Astrocyte (in vitro differentiated cells and primary cell): ENCODE results near the gene CLDN6. TPM values are rescaled to one million over a fixed set of nuclear protein-coding genes. Genes with fewer than 3 reads are reported as not detected.

ENCODE experiments used
- DNase-seq: peaks from one replicate; pipeline ENCODE4 v3.0.0-alpha.2; 2010; ENCODE audit warnings: low read depth
- FAIRE-seq: peaks from 2 replicates; lab custom pipeline; 2011; peaks lifted over from hg19 to GRCh38; lab: Jason Lieb, UNC
- H2AFZ ChIP-seq: 2 replicates; pipeline ENCODE4 v1.6.0; 2012; ENCODE audit warnings: low read depth, low read length, inconsistent platforms
- H3K27ac ChIP-seq: 2 replicates; pipeline ENCODE4 v1.5.1; 2011; ENCODE audit warnings: low read depth, low read length, inconsistent platforms
- H3K27me3 ChIP-seq: 2 replicates; pipeline ENCODE4 v1.6.0; 2011; ENCODE audit warnings: low read length, inconsistent platforms; ENCODE audit not compliant: insufficient read depth
- H3K36me3 ChIP-seq: 2 replicates; pipeline ENCODE4 v1.5.1; 2011; ENCODE audit warnings: low read length, inconsistent platforms; ENCODE audit not compliant: insufficient read depth
- H3K4me1 ChIP-seq: 2 replicates; pipeline ENCODE4 v1.5.1; 2011; ENCODE audit warnings: low read length, inconsistent platforms; ENCODE audit not compliant: insufficient read depth
- H3K4me2 ChIP-seq: 2 replicates; pipeline ENCODE4 v1.6.0; 2012; ENCODE audit warnings: low read length, inconsistent platforms
- H3K4me3 ChIP-seq: 2 replicates; pipeline ENCODE4 v1.5.1; 2011; ENCODE audit warnings: low read depth, mild to moderate bottlenecking, low read length, inconsistent platforms; ENCODE audit not compliant: insufficient read depth
- H3K79me2 ChIP-seq: 2 replicates; pipeline ENCODE4 v1.6.0; 2012; ENCODE audit warnings: mild to moderate bottlenecking, low read length, inconsistent platforms; ENCODE audit not compliant: insufficient read depth
- H3K9ac ChIP-seq: 2 replicates; pipeline ENCODE4 v1.6.0; 2012; ENCODE audit warnings: mild to moderate bottlenecking, low read length, inconsistent platforms
- H3K9me3 ChIP-seq: 2 replicates; pipeline ENCODE4 v1.5.1; 2012; ENCODE audit warnings: low read depth, mild to moderate bottlenecking, low read length, inconsistent platforms; ENCODE audit not compliant: insufficient read depth
- H4K20me1 ChIP-seq: 2 replicates; pipeline ENCODE4 v1.6.0; 2012; ENCODE audit warnings: low read length, inconsistent platforms; ENCODE audit not compliant: insufficient read depth
- H3K27ac Mint-ChIP-seq: one replicate; pipeline ENCODE4 v1.8.0; 2021; ENCODE audit warnings: mild to moderate bottlenecking, mixed read lengths; ENCODE audit not compliant: unreplicated experiment
- H3K27me3 Mint-ChIP-seq: one replicate; pipeline ENCODE4 v1.8.0; 2021; ENCODE audit warnings: low read depth, mixed read lengths; ENCODE audit not compliant: unreplicated experiment
- H3K36me3 Mint-ChIP-seq: one replicate; pipeline ENCODE4 v1.8.0; 2021; ENCODE audit warnings: low read depth, mixed read lengths; ENCODE audit not compliant: unreplicated experiment
- H3K4me1 Mint-ChIP-seq: one replicate; pipeline ENCODE4 v1.8.0; 2021; ENCODE audit warnings: low read depth, mixed read lengths; ENCODE audit not compliant: unreplicated experiment
- H3K4me3 Mint-ChIP-seq: one replicate; pipeline ENCODE4 v1.8.0; 2021; ENCODE audit warnings: mild to moderate bottlenecking, moderate library complexity, mixed read lengths; ENCODE audit not compliant: unreplicated experiment
- H3K9me3 Mint-ChIP-seq: one replicate; pipeline ENCODE4 v1.8.0; 2021; ENCODE audit warnings: mild to moderate bottlenecking, mixed read lengths; ENCODE audit not compliant: unreplicated experiment
- CTCF ChIP-seq: IDR thresholded peaks from 2 replicates; pipeline ENCODE4 v1.5.1; 2011; ENCODE audit warnings: low read depth, mild to moderate bottlenecking, inconsistent platforms, low read length, moderate library complexity; ENCODE audit not compliant: insufficient read depth
- EZH2 ChIP-seq: IDR thresholded peaks from 2 replicates; pipeline ENCODE4 v1.6.1; 2012; ENCODE audit warnings: mild to moderate bottlenecking, low read length, inconsistent platforms; ENCODE audit not compliant: insufficient read depth
- total RNA-seq: library from RNA; stranded (reverse); gene quantifications from 2 replicates; pipeline ENCODE4 v1.2.1, GENCODE V29; 2021

CLDN6 gene
- total RNA-seq, 1 donor from 2014 or later, result 584 TPM

- Histone ChIP-seq H3K27me3 (no peaks in the 10 kb centered on the region), H3K36me3 (no peaks in the 10 kb centered on the region), H3K4me1 (peaks cover 13% of the 10 kb centered on the region), H3K27ac (no peak overlapping the region), H3K79me2 (peaks cover 6% of the 10 kb centered on the region), H3K4me2 (no peak overlapping the region), H2AFZ (no peak overlapping the region), H3K9me3 (no peaks in the 10 kb centered on the region), H3K9ac (no peak overlapping the region), H3K4me3 (no peak overlapping the region), H4K20me1 (peaks cover 13% of the 10 kb centered on the region)
- H3K36me3 Mint-ChIP-seq, result no peaks in the 10 kb centered on the region
- DNase-seq, result no peak
- no peak overlapping the region for H3K4me3 Mint-ChIP-seq
- no peaks in the 10 kb centered on the region for H3K4me1 Mint-ChIP-seq
- H3K27me3 Mint-ChIP-seq, result peaks cover 14% of the 10 kb centered on the region
- no peak for FAIRE-seq
- TF ChIP-seq CTCF, result no peak
- no peaks in the 10 kb centered on the region for H3K9me3 Mint-ChIP-seq
- no peak overlapping the region for H3K27ac Mint-ChIP-seq
These were observed 41.8 kb downstream of the CLDN6 start for GRCh38 chr16:2976201-2976600.

- Mint-ChIP-seq H3K27me3 (peaks cover 14% of the 10 kb centered on the region), H3K9me3 (no peaks in the 10 kb centered on the region), H3K4me1 (no peaks in the 10 kb centered on the region), H3K27ac (no peak overlapping the region), H3K36me3 (no peaks in the 10 kb centered on the region), H3K4me3 (no peak overlapping the region)
- DNase-seq (no peak), FAIRE-seq (no peak)
- Histone ChIP-seq H3K9ac (no peak overlapping the region), H3K9me3 (no peaks in the 10 kb centered on the region), H4K20me1 (peaks cover 21% of the 10 kb centered on the region), H3K36me3 (no peaks in the 10 kb centered on the region), H3K27me3 (no peaks in the 10 kb centered on the region), H3K4me1 (peaks cover 5% of the 10 kb centered on the region), H3K4me3 (no peak overlapping the region), H2AFZ (no peak overlapping the region), H3K27ac (no peak overlapping the region), H3K79me2 (peaks cover 6% of the 10 kb centered on the region), H3K4me2 (no peak overlapping the region)
- TF ChIP-seq EZH2 (no peak), CTCF (no peak)
These were observed 42.7 kb downstream of the CLDN6 start for GRCh38 chr16:2975161-2975795.

GRCh38 chr16:2974319-2975056, 43.5 kb downstream of the CLDN6 start:
- H2AFZ ChIP-seq, result no peak overlapping the region
- TF ChIP-seq CTCF, result no peak
- TF ChIP-seq EZH2, result no peak

More at GRCh38 chr16:2974319-2975056, 43.5 kb downstream of the CLDN6 start:
- H3K36me3 ChIP-seq, result no peaks in the 10 kb centered on the region
- Mint-ChIP-seq H3K27me3 (peaks cover 14% of the 10 kb centered on the region), H3K4me1 (no peaks in the 10 kb centered on the region), H3K36me3 (no peaks in the 10 kb centered on the region), H3K27ac (no peak overlapping the region), H3K9me3 (no peaks in the 10 kb centered on the region), H3K4me3 (no peak overlapping the region)
- no peak overlapping the region for H3K27ac ChIP-seq
- H3K27me3 ChIP-seq, result no peaks in the 10 kb centered on the region
- DNase-seq (no peak), FAIRE-seq (no peak)
- H3K4me1 ChIP-seq, result peaks cover 3% of the 10 kb centered on the region
- no peaks in the 10 kb centered on the region for H3K9me3 ChIP-seq
- H3K4me3 ChIP-seq, result no peak overlapping the region
- peaks cover 3% of the 10 kb centered on the region for H3K79me2 ChIP-seq
- H3K9ac ChIP-seq, result no peak overlapping the region
- H3K4me2 ChIP-seq, result no peak overlapping the region
- H4K20me1 ChIP-seq, result peaks cover 21% of the 10 kb centered on the region
